VCaP (cell line): Measurements from ENCODE around the gene HOXD13.

Experiments used
- H3K27ac ChIP-seq: fragments of 450-650 bp; 2 replicates; pipeline ENCODE4 v1.5.1; 2017
- CTCF ChIP-seq: fragments of 450-650 bp; conservative IDR thresholded peaks from 2 replicates; pipeline ENCODE4 v1.5.1; 2017; ENCODE audit warnings: mild to moderate bottlenecking, moderate library complexity

HOXD13 gene

GRCh38 chr2:176097820-176098365 is 5.4 kb downstream of the HOXD13 start:
- TF ChIP-seq CTCF = no peak; the same call in none of the 2 replicates
- peak overlapping the region; percentile 76; the same call in 1 of the 2 replicates for H3K27ac ChIP-seq

DNA sequence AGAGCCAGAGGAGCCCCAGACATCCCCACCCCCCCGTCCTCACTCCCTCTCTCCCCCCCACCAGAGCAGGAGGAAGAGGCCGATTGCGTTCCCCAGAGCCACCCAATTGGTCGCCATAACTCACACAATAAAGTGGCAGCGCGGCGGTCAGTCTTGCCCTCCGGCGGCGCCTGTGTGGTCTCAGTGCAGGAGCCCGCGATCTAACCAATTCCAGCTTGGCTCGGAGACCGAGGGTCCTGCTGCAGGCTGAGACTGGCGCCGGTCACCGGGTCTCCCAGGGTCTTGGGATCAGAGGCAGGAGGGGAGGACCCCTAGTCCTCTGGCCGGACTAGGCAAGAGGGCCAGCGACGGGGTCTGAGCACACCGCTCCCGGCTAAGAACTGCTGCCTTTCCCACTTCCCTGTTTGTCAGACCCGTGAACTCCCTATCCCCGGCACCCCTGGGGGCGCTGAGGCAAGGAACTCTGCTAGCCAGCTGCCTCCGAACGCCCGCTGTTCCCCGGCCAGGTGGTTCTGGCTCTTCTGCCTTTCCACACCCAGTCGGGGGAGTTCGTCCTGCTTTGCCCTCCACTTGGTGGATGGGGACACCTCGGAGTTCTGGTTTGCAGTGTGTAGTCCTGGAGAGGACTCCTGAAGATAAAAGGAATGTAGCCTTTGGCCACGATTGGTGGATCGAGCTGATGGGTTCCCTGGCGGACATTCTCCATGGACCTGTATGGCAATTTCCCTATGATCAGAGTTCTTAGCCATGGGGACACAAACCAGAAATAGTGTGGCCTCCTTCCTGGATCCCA is 6.0 kb downstream of the HOXD13 start:
- no peak overlapping the region; the same call in 1 of the 2 replicates for H3K27ac ChIP-seq
- TF ChIP-seq CTCF = no peak

DNA sequence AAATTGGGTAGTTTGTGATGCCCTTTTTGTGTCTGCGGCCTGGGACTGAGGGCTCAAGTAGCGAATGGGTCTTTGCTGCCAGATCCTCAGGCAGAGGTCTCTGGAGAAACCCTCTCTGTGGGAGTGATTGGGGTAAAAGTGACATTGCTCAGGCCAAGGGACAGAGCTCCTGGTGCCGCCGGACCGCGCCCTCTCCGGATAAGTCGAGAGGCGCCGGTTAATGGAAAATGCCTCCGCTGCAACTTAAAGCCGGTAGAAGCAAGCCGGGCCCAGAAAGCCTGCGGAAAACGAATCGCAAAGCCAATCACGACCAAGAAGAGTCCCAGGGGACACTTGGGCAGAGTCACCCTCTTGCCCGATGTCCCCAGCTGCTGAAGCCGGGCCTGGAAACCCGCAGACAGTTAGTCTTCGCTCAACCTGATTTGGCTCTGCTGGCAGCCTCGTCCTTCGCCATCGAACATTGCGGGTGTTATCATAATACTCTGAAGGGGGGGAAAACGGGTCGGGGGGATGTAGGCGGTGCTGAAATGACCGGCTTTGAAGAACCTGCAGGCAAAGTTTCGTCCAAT is 6.7 kb downstream of the HOXD13 start:
- no peak overlapping the region for H3K27ac ChIP-seq
- no peak for TF ChIP-seq CTCF

DNA sequence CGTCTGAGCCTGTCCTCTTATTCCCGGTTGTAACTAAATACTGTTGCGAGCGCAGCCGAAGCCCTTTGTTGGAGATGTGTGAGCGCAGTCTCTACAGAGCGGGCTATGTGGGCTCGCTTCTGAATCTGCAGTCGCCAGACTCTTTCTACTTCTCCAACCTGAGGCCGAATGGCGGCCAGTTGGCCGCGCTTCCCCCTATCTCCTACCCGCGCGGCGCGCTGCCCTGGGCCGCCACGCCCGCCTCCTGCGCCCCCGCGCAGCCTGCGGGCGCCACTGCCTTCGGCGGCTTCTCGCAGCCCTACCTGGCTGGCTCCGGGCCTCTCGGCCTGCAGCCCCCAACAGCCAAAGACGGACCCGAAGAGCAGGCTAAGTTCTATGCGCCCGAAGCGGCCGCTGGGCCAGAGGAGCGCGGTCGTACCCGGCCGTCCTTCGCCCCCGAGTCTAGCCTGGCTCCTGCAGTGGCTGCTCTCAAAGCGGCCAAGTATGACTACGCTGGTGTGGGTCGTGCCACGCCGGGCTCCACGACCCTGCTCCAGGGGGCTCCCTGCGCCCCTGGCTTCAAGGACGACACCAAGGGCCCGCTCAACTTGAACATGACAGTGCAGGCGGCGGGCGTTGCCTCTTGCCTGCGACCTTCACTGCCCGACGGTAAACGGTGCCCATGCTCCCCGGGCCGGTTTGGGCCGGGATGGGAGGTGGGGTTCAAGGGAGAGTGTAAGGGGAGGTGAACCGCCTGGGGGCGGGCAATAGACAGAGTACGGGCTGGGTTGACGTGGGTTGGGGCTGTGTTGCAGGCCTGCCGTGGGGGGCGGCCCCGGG is 7.4 kb downstream of the HOXD13 start, which contains the start of gene HOXD12:
Gene HOXD12, plus strand, starts transcription at position 68 of the 819 bp plus-strand sequence. Its CDS starts 7 bp downstream, at position 75.
- TF ChIP-seq CTCF = no peak

DNA sequence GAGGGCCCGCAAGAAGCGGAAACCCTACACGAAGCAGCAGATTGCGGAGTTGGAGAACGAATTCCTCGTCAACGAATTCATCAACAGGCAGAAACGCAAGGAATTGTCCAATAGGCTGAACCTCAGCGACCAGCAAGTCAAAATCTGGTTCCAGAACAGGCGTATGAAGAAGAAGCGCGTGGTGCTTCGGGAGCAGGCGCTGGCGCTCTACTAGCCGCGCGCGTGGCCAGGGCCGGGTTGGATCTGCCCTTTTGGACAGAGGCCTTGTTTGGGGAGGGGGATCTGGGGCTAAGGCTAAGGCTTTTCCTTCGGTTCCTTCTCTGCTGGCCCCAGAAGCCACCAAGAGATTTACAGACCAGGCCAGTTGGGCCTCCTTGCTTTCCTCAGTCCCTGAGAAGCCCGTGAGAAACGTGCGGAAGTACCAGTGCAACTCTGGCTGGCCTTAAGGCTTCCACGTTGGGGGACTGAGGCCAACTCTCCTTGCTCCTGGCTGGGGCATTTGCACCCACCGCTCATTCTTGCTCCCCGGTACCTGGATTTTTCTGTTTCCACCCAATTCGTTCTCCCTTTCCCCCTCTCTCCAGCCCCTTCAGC is 8.1 kb downstream of the HOXD13 start:
- TF ChIP-seq CTCF = no peak
- no peak overlapping the region for H3K27ac ChIP-seq

More for the DNA sequence above, 7.4 kb downstream of the HOXD13 start, which contains the start of gene HOXD12:
- H3K27ac ChIP-seq = no peak within 1 kb of the TSS

DNA sequence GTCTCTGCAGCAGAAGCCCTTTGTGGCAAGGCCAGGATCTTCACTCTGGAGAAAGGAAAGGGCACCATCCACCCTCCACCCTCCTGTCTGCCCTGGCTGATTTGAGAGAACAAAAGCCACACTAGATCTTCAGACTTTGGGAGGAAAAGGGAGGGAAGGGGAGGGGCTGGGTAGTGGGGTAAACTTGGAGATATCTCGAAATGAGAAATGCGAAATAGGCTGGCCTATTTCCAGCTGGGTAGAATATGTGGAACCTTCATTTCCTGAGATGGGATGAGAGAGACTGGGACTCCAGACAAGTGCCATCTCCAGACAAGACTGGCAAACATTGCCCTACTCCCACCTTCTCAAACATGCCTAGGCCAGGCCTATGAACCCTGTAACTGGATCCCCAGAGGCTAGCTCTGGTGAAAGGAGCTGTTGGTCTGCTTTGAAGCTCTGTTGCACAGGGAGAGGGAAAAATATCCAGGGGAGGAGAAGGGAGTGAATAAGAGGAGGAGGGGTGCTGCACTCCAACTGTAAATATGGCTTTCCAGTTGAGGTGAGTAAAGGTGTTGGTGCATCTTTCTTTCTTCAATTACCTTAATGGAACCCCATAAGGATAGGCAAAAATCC is 8.8 kb downstream of the HOXD13 start:
- TF ChIP-seq CTCF = no peak
- no peak overlapping the region for H3K27ac ChIP-seq
